ENCODE measurements around the gene BBOX1.

BBOX1 gene

DNA sequence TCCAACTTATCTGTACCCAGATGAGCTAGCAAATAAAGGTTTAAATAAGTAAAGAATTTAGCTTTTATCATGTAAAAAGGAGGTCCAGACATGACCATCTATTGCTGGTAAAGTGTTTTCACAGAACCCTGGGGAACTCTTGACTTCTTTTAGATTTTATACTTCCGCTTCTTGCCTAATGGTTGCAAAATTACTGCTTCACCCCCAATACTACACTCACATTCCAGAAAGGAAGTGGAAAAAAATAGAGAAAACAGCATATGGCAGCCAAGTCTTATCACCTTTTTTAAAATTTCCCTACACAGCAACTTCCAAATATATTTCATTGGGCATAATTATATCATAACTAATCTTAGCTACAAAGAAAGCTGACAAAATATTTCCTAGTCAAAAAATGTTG lies 12.1 kb downstream of the BBOX1 start:
- no peak for TF ChIP-seq GATA2 (IDR thresholded peaks at IDR 0.05; ENCODE audit: low read depth, low read length)
- no peak for TF ChIP-seq GATA3 (IDR thresholded peaks at IDR 0.05; ENCODE audit: low read depth, low read length)

DNA sequence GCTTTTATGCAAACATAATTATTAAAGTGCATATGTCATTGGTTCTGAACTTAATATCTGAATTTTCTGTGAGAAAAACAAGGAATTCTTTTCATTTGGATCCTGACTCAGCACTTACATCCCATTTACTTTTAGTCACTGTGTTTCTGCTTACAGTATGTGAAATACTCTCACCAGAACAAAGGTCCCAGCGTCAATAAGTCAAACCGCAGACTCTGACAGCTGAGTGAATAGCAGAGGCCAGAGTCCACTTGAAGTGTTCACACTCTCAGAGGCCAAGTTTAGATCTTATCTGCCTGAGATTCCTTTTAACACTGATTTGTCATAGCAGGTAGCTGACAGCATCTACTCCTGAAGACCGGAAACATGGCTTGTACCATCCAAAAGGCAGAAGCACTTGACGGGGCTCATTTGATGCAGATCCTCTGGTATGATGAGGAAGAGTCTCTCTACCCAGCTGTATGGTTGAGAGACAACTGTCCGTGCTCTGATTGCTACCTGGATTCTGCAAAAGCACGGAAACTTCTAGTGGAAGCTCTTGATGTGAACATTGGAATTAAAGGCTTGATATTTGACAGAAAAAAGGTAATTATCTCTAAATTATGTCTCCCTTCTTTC lies 14.6 kb downstream of the BBOX1 start:
- TF ChIP-seq GATA2 (IDR thresholded peaks at IDR 0.05; ENCODE audit: low read depth, low read length) (no peak), GATA3 (IDR thresholded peaks at IDR 0.05; ENCODE audit: low read depth, low read length) (no peak)

DNA sequence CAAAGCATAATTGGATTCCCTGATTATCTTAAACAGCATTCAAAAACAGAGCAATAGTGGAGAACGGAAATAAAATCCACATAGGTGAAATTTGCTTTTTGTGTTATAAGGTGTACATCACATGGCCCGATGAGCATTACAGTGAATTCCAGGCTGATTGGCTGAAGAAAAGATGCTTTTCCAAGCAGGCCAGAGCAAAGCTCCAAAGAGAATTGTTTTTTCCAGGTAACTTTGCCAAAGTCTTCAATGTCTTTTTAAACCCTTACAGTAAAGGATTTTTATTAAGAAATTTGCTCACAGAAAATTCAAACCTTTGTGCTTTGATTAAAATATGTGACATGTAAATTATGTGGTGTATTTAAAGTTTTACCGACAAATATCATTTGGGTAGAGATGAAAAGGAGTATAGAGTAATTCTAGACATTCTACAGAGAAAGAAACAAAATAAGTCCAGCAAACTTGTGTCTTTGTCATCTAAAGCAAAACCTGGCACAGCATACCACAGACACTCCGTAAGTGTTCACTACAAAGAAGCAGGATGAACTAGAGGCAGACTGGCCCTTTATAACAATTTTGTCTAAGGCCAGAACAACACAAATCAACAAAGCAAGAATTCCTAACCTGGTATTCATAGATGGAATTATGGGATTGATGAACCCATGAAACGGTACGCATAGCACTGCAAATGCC lies 16.6 kb downstream of the BBOX1 start:
- TF ChIP-seq GATA3 (IDR thresholded peaks at IDR 0.05; ENCODE audit: low read depth, low read length) = no peak
- TF ChIP-seq GATA2 (IDR thresholded peaks at IDR 0.05; ENCODE audit: low read depth, low read length) = no peak

DNA sequence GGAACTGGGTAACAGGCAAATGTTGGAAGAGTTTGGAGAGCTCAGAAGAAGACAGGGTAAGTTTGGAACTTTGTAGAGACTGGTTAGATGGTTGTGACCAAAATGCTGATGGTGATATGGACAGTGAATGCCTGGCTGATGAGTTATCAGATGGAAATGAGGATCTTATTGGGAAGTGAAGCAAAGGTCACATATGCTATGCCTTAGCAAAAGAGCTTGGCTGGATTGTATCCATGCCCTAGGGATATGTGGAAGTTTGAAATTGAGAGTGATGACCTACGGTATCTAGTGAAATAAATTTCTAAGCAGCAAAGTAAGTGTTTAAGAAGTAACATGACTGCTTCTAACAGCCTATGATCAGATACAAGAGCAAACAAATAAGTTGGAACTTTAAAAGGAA lies 17.8 kb downstream of the BBOX1 start:
- TF ChIP-seq GATA2 (IDR thresholded peaks at IDR 0.05; ENCODE audit: low read depth, low read length) = no peak

DNA sequence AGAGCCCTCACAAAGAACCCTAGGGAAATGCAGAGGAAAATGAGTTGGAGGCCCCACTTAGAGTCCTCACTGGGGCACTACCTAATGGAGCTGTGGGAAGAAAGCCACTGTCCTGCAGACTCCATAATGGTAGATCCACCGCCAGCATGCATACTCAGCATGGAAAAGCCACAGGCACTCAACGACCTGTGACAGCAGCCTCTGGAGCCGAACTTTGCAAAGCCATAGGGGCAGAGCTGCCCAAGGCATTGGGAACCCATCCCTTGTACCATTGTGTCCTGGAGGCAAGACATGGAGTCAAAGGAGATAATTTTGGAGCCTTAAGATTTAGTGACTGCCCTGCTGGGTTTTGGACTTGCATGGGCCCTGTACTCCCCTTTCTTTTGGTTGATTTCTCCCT lies 18.8 kb downstream of the BBOX1 start:
- TF ChIP-seq GATA2 (IDR thresholded peaks at IDR 0.05; ENCODE audit: low read depth, low read length) (no peak), GATA3 (IDR thresholded peaks at IDR 0.05; ENCODE audit: low read depth, low read length) (no peak)

DNA sequence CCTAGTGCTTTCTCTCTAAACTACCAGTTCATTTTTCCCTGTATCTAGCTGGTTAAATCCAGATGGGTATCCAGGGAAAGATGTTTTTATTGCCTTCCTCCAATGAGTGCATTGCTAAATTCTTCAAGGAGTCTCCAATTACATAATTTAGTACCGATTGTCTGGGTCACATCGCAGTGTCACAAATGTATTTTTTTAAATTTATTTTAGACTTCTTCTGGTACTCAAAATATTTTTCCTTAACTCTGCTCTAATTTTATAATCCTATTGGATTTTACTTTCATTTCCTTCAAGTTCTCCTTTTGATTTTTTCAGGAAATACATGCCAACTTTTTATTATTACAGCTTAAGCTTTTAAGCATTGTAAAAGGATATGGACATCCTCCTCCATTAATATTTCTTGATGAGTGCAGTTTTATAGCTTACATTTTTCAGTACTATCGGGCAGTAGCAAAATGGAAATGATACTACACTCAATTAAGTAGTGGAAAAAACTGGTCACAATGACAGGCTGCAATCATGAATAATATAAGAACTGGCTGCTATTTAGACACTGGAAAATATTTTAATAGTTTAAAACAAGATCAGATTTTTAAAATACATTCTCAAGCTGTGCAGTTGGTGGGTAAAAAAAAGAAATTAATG lies 20.3 kb downstream of the BBOX1 start:
- no peak for TF ChIP-seq GATA3 (IDR thresholded peaks at IDR 0.05; ENCODE audit: low read depth, low read length)
- TF ChIP-seq GATA2 (IDR thresholded peaks at IDR 0.05; ENCODE audit: low read depth, low read length) = no peak

DNA sequence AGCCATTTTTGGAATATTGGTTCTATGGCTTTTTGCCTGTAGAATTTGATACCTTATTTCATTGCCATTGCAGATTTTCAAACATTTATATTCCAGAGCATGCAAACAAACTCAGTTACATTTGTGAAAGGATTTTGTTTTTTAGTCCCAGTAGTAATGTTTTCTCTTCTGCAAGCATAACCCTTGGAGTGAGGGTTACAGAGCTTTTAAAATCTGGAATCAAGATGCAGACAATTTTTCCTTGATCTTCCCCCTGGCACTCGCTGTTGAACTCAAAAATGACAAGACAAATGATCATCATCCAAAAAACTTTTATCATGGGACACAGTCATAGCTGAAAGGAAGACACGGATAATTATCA lies 20.8 kb downstream of the BBOX1 start:
- TF ChIP-seq GATA3 (IDR thresholded peaks at IDR 0.05; ENCODE audit: low read depth, low read length) (no peak), GATA2 (IDR thresholded peaks at IDR 0.05; ENCODE audit: low read depth, low read length) (no peak)

DNA sequence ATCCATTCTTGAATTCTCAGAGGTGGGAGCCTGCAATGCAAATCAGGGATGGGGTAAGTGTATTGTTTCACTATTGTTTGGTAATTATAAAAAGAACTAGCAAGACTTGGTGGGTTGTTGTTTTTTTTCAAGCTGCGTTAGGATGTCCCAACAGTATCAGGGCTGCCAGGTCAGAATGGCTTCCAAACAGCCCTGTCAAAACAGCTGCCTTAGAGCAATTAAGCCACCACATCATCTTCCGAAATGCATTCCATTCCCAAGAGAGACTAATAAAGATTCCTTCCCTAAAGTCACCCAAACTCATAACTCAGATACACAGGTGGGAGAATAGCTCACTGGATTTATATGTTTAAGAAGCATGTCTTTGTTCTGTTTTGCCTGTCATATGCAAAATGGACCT lies 23.5 kb downstream of the BBOX1 start:
- no peak for TF ChIP-seq GATA2 (IDR thresholded peaks at IDR 0.05; ENCODE audit: low read depth, low read length)
- TF ChIP-seq GATA3 (IDR thresholded peaks at IDR 0.05; ENCODE audit: low read depth, low read length) = no peak

DNA sequence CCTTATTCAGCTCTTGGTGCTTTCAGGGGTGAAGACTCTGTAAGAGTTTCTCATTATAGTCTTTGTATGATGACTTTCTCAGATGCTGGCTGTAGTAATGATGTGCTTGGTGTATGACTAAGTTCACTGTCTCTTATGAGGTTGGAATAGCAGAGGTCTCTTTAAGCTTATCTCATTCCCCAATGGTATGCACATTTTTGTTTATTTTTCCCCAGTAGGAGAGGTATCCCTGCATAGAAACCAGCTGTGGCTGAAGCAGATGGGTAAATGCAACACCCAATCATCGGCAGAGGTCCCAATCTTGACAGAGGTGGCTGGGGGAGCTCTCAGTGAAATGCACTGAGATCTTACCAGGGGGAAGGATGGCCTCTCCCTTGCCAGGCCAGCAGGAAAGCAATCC lies 34.6 kb downstream of the BBOX1 start:
- TF ChIP-seq GATA2 (IDR thresholded peaks at IDR 0.05; ENCODE audit: low read depth, low read length) (no peak), GATA3 (IDR thresholded peaks at IDR 0.05; ENCODE audit: low read depth, low read length) (no peak)

DNA sequence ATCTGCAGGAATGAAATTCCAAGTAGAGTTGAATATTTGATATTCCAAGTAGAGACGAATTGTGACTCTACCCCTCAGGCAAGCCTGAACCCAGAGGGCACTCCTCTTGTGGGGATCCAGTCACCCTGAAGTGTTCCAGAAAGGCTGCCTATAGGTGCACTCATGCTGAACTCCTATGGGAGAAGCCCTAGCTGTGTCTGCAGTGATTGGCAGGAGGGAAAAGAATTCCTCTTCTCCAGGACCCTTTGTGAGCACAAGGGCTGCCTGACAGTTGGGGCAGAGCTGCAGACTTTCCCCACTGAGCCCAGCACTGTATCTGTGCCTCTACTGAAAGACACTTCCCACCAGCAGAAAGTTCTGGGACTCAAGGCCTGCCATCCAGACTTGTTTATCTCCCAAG lies 35.0 kb downstream of the BBOX1 start:
- TF ChIP-seq GATA2 (IDR thresholded peaks at IDR 0.05; ENCODE audit: low read depth, low read length) (no peak), GATA3 (IDR thresholded peaks at IDR 0.05; ENCODE audit: low read depth, low read length) (no peak)

DNA sequence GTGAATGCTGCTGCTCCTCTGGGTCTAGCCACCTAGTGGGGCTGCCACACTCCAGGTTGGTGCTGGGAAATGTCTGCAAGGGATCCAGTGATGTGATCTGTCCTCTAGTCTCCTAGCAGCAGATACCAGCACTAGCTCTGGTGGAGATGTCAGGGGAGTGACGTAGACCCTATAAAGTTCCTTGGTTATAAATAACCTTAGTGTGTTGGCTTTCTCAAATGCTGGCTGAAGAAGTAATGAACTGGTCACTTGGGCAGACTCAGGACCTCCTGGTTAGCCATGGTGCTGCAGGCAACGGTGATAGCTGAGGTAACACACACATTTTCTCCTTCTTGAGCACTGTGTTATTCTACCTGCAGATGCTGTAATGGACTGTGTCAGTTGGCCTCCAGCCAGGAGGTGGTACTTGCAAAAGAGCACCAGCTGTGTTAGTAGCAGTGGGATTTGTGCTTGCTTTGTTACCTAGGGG lies 35.5 kb downstream of the BBOX1 start:
- TF ChIP-seq GATA3 (IDR thresholded peaks at IDR 0.05; ENCODE audit: low read depth, low read length) (no peak), GATA2 (IDR thresholded peaks at IDR 0.05; ENCODE audit: low read depth, low read length) (no peak)

DNA sequence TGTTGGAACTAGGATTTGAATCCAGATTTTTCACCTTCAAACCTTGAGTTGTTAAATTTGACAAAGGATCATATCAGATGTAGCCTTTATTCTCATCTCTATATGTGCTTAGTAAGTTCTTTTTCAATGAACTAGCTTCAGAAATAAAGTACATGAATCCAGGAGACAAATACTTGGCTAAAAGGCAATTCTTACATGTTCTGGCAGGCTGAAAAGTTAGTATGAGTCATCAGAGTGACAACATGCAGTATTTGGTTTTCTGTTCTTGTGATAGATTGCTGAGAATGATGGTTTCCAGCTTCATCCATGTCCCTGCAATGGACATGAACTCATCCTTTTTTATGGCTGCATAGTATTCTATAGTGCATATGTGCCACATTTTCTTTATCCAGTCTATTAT lies 40.4 kb downstream of the BBOX1 start:
- TF ChIP-seq GATA2 (IDR thresholded peaks at IDR 0.05; ENCODE audit: low read depth, low read length) (no peak), GATA3 (IDR thresholded peaks at IDR 0.05; ENCODE audit: low read depth, low read length) (no peak)

DNA sequence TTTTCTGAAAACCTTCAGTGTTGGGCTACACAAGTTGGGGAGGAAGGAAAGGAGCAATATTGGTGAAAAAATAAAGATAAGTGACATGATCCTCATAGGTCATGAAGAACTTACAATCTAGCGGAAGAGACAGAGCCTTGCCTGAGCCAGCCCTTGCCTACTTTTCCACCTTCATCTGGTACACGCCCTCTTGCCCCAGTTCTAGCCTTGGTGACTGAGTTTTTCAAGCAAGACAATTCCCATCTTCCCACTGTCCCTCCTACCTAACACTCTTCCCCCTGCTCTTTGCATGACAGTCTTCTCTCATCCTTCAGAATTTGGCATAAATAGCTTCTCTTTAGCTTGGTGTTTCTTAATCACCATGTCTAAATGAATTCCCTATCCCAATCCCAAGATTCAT lies 42.6 kb downstream of the BBOX1 start:
- TF ChIP-seq GATA2 (IDR thresholded peaks at IDR 0.05; ENCODE audit: low read depth, low read length) (no peak), GATA3 (IDR thresholded peaks at IDR 0.05; ENCODE audit: low read depth, low read length) (no peak)

DNA sequence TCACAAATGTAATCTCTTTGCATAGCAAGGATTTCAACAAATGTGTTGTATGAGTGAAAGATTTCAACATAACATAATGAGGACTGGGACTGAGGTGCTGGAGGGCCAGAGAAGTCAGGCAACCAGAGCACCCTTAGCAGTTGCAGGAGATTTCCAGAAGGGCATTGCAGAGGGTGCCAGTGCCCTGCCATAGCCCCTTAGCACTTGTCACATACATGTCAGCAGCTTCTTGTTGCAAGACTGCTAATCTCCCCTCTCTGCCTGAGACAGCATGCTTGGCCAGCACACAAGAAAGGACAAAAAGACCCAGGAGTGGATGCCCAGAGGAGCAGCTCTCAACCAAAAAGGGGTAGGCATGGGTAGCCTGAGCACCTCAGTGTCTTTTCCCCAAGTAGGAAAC lies 43.2 kb downstream of the BBOX1 start:
- no peak for TF ChIP-seq GATA2 (IDR thresholded peaks at IDR 0.05; ENCODE audit: low read depth, low read length)
- TF ChIP-seq GATA3 (IDR thresholded peaks at IDR 0.05; ENCODE audit: low read depth, low read length) = no peak

DNA sequence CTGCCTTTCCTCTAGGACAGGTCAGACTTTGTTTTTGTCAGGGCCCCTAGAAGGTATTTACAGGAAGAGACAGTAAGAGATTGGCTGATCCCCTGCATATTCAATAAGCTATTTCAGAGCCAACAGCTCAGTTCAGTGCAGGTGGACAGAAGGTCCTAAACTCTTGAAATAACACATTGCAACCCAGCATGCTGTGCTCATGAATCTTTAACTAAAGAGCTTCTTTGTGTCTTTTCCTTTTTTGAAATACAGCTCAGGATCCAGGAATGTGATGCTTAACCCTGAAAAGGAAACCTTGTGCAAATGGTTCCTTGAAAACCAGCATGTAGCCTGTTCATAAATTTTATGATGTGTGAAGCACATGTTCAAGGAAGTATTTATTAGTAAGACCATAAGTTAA lies 43.9 kb downstream of the BBOX1 start:
- TF ChIP-seq GATA3 (IDR thresholded peaks at IDR 0.05; ENCODE audit: low read depth, low read length) (no peak), GATA2 (IDR thresholded peaks at IDR 0.05; ENCODE audit: low read depth, low read length) (no peak)
